Measurements from ENCODE around the gene MPLKIP. TPM values are rescaled to one million over a fixed set of nuclear protein-coding genes. Genes with fewer than 3 reads are reported as not detected.
"Not testable (repeated sequence)": the region's sequence is repeated elsewhere in the genome, so short reads cannot be mapped to it uniquely, and the experiment has no call there.

Gene MPLKIP
- total RNA-seq, 1 experiment from 2014 or later = 30.7 TPM

GRCh38 chr7:40165216-40165615 lies 30.8 kb upstream of the MPLKIP start:
- Histone ChIP-seq H3K27me3 (ENCODE audit: low read length) (no peaks in the 10 kb centered on the region), H3K4me3 (ENCODE audit: low read length) (no peak overlapping the region), H3K4me1 (ENCODE audit: low read length) (no peaks in the 10 kb centered on the region), H4K20me1 (ENCODE audit: insufficient read depth, low read depth, low read length) (no peaks in the 10 kb centered on the region), H3K27ac (ENCODE audit: low read length) (no peak overlapping the region), H3K9ac (ENCODE audit: low read length) (no peak overlapping the region), H3K79me2 (ENCODE audit: low read length) (no peaks in the 10 kb centered on the region), H3K4me2 (ENCODE audit: low read depth, low read length, poor library complexity, severe bottlenecking) (no peak overlapping the region), H2AFZ (ENCODE audit: low read length) (no peak overlapping the region), H3K9me3 (ENCODE audit: low read length) (no peaks in the 10 kb centered on the region), H3K9me2 (replicated peaks; ENCODE audit: insufficient read depth, low read length) (no peaks in the 10 kb centered on the region), H3K36me3 (ENCODE audit: insufficient read depth, low read length) (no peaks in the 10 kb centered on the region)
- no peak for DNase-seq

- no peak overlapping the region for H3K4me2 ChIP-seq (ENCODE audit: low read depth, low read length, poor library complexity, severe bottlenecking)
- H3K9ac ChIP-seq (ENCODE audit: low read length) = no peak overlapping the region
- H3K4me1 ChIP-seq (ENCODE audit: low read length) = no peaks in the 10 kb centered on the region
- no peak for DNase-seq
- H3K9me2 ChIP-seq (replicated peaks; ENCODE audit: insufficient read depth, low read length) = no peaks in the 10 kb centered on the region
- H3K79me2 ChIP-seq (ENCODE audit: low read length) = no peaks in the 10 kb centered on the region
- H3K36me3 ChIP-seq (ENCODE audit: insufficient read depth, low read length) = no peaks in the 10 kb centered on the region
- no peaks in the 10 kb centered on the region for H3K27me3 ChIP-seq (ENCODE audit: low read length)
- no peaks in the 10 kb centered on the region for H4K20me1 ChIP-seq (ENCODE audit: insufficient read depth, low read depth, low read length)
- no peak overlapping the region for H3K27ac ChIP-seq (ENCODE audit: low read length)
- no peak overlapping the region for H3K4me3 ChIP-seq (ENCODE audit: low read length)
- no peaks in the 10 kb centered on the region for H3K9me3 ChIP-seq (ENCODE audit: low read length)
- H2AFZ ChIP-seq (ENCODE audit: low read length) = no peak overlapping the region
These were observed 28.1 kb upstream of the MPLKIP start for GRCh38 chr7:40162516-40162915.

- Histone ChIP-seq H4K20me1 (ENCODE audit: insufficient read depth, low read depth, low read length) (no peaks in the 10 kb centered on the region), H3K4me1 (ENCODE audit: low read length) (no peaks in the 10 kb centered on the region), H3K27ac (ENCODE audit: low read length) (no peak overlapping the region), H3K4me3 (ENCODE audit: low read length) (no peak overlapping the region), H3K27me3 (ENCODE audit: low read length) (no peaks in the 10 kb centered on the region), H3K9ac (ENCODE audit: low read length) (no peak overlapping the region), H3K9me3 (ENCODE audit: low read length) (no peaks in the 10 kb centered on the region), H3K4me2 (ENCODE audit: low read depth, low read length, poor library complexity, severe bottlenecking) (no peak overlapping the region), H3K9me2 (replicated peaks; ENCODE audit: insufficient read depth, low read length) (no peaks in the 10 kb centered on the region), H2AFZ (ENCODE audit: low read length) (no peak overlapping the region), H3K79me2 (ENCODE audit: low read length) (no peaks in the 10 kb centered on the region), H3K36me3 (ENCODE audit: insufficient read depth, low read length) (no peaks in the 10 kb centered on the region)
- peak; percentile 17 for DNase-seq
These were observed 22.6 kb upstream of the MPLKIP start for GRCh38 chr7:40156988-40157387.

GRCh38 chr7:40151504-40151903 lies 17.1 kb upstream of the MPLKIP start:
- no peak overlapping the region for H3K4me2 ChIP-seq (ENCODE audit: low read depth, low read length, poor library complexity, severe bottlenecking)
- H2AFZ ChIP-seq (ENCODE audit: low read length) = no peak overlapping the region

GRCh38 chr7:40148671-40149070 lies 14.2 kb upstream of the MPLKIP start:
- no peak overlapping the region for H3K4me2 ChIP-seq (ENCODE audit: low read depth, low read length, poor library complexity, severe bottlenecking)
- H3K4me1 ChIP-seq (ENCODE audit: low read length) = no peaks in the 10 kb centered on the region
- no peaks in the 10 kb centered on the region for H4K20me1 ChIP-seq (ENCODE audit: insufficient read depth, low read depth, low read length)
- no peak overlapping the region for H2AFZ ChIP-seq (ENCODE audit: low read length)
- H3K27ac ChIP-seq (ENCODE audit: low read length) = no peak overlapping the region
- no peaks in the 10 kb centered on the region for H3K9me3 ChIP-seq (ENCODE audit: low read length)
- H3K79me2 ChIP-seq (ENCODE audit: low read length) = no peaks in the 10 kb centered on the region
- no peaks in the 10 kb centered on the region for H3K27me3 ChIP-seq (ENCODE audit: low read length)
- no peaks in the 10 kb centered on the region for H3K36me3 ChIP-seq (ENCODE audit: insufficient read depth, low read length)
- no peak overlapping the region for H3K4me3 ChIP-seq (ENCODE audit: low read length)
- H3K9ac ChIP-seq (ENCODE audit: low read length) = no peak overlapping the region
- no peaks in the 10 kb centered on the region for H3K9me2 ChIP-seq (replicated peaks; ENCODE audit: insufficient read depth, low read length)
- no peak for DNase-seq

More at GRCh38 chr7:40151504-40151903, 17.1 kb upstream of the MPLKIP start:
- Histone ChIP-seq H3K4me1 (ENCODE audit: low read length) (no peaks in the 10 kb centered on the region), H3K9ac (ENCODE audit: low read length) (no peak overlapping the region), H3K79me2 (ENCODE audit: low read length) (no peaks in the 10 kb centered on the region), H3K9me3 (ENCODE audit: low read length) (no peaks in the 10 kb centered on the region), H3K27me3 (ENCODE audit: low read length) (no peaks in the 10 kb centered on the region), H3K36me3 (ENCODE audit: insufficient read depth, low read length) (no peaks in the 10 kb centered on the region), H3K9me2 (replicated peaks; ENCODE audit: insufficient read depth, low read length) (no peaks in the 10 kb centered on the region), H3K4me3 (ENCODE audit: low read length) (no peak overlapping the region), H4K20me1 (ENCODE audit: insufficient read depth, low read depth, low read length) (no peaks in the 10 kb centered on the region), H3K27ac (ENCODE audit: low read length) (no peak overlapping the region)
- DNase-seq = no peak

GRCh38 chr7:40148247-40148580 lies 13.8 kb upstream of the MPLKIP start:
- H3K36me3 ChIP-seq (ENCODE audit: insufficient read depth, low read length); H3K4me3 ChIP-seq (ENCODE audit: low read length); H3K9me2 ChIP-seq (replicated peaks; ENCODE audit: insufficient read depth, low read length); H3K9me3 ChIP-seq (ENCODE audit: low read length); H3K9ac ChIP-seq (ENCODE audit: low read length); H4K20me1 ChIP-seq (ENCODE audit: insufficient read depth, low read depth, low read length); H3K79me2 ChIP-seq (ENCODE audit: low read length); H3K4me1 ChIP-seq (ENCODE audit: low read length); H3K27me3 ChIP-seq (ENCODE audit: low read length); H3K4me2 ChIP-seq (ENCODE audit: low read depth, low read length, poor library complexity, severe bottlenecking); DNase-seq; H2AFZ ChIP-seq (ENCODE audit: low read length); H3K27ac ChIP-seq (ENCODE audit: low read length): not testable (repeated sequence)

GRCh38 chr7:40147371-40148246 lies 13.2 kb upstream of the MPLKIP start:
- DNase-seq = peak; percentile 26
- Histone ChIP-seq H3K4me1 (ENCODE audit: low read length) (no peaks in the 10 kb centered on the region), H3K4me3 (ENCODE audit: low read length) (no peak overlapping the region), H3K27ac (ENCODE audit: low read length) (no peak overlapping the region), H2AFZ (ENCODE audit: low read length) (no peak overlapping the region), H4K20me1 (ENCODE audit: insufficient read depth, low read depth, low read length) (no peaks in the 10 kb centered on the region), H3K9me2 (replicated peaks; ENCODE audit: insufficient read depth, low read length) (no peaks in the 10 kb centered on the region), H3K27me3 (ENCODE audit: low read length) (no peaks in the 10 kb centered on the region), H3K9ac (ENCODE audit: low read length) (no peak overlapping the region), H3K4me2 (ENCODE audit: low read depth, low read length, poor library complexity, severe bottlenecking) (no peak overlapping the region), H3K79me2 (ENCODE audit: low read length) (no peaks in the 10 kb centered on the region), H3K36me3 (ENCODE audit: insufficient read depth, low read length) (no peaks in the 10 kb centered on the region), H3K9me3 (ENCODE audit: low read length) (no peaks in the 10 kb centered on the region)

GRCh38 chr7:40145596-40146130 lies 11.2 kb upstream of the MPLKIP start:
- not testable (repeated sequence) for H3K9me2 ChIP-seq (replicated peaks; ENCODE audit: insufficient read depth, low read length); H2AFZ ChIP-seq (ENCODE audit: low read length); H3K79me2 ChIP-seq (ENCODE audit: low read length); H3K27ac ChIP-seq (ENCODE audit: low read length); H3K4me1 ChIP-seq (ENCODE audit: low read length); H3K27me3 ChIP-seq (ENCODE audit: low read length); H3K4me3 ChIP-seq (ENCODE audit: low read length); H3K36me3 ChIP-seq (ENCODE audit: insufficient read depth, low read length); H3K9me3 ChIP-seq (ENCODE audit: low read length); H3K4me2 ChIP-seq (ENCODE audit: low read depth, low read length, poor library complexity, severe bottlenecking); DNase-seq; H3K9ac ChIP-seq (ENCODE audit: low read length); H4K20me1 ChIP-seq (ENCODE audit: insufficient read depth, low read depth, low read length)
